GM18873 (cell line): ENCODE data around the gene CCDC167.
A peak's percentile ranks its signal among the peaks of the same experiment; 100 is the strongest.

Experiments
- ATAC-seq: cut with Tn5 transposase; IDR thresholded peaks from one replicate; pipeline ENCODE4 v1.9.1; 2021; ENCODE audit warnings: mild to moderate bottlenecking, moderate library complexity, moderate number of reproducible peaks; ENCODE audit not compliant: unreplicated experiment, low FRiP score

The CCDC167 gene

DNA sequence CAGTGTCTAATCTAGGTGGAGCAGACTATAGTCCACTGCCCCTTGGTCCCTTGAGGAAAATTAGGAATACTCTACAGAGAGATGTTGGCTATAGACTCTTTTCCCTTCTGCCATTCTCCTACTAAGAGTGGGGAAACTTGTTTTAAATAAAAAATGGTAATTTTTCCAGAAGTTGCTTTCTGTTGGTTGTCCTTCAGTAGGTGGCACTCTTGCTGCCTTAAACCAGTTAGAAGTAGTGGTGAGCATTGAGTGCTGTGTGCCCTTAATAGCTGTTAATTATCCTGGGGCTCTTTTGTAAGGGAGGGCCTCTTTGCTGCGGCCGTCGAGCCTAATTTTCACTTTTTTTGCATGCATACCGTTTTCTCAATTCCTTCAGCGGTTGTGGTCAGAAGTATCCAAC is 63.9 kb downstream of the CCDC167 start:
- ATAC-seq = no peak

DNA sequence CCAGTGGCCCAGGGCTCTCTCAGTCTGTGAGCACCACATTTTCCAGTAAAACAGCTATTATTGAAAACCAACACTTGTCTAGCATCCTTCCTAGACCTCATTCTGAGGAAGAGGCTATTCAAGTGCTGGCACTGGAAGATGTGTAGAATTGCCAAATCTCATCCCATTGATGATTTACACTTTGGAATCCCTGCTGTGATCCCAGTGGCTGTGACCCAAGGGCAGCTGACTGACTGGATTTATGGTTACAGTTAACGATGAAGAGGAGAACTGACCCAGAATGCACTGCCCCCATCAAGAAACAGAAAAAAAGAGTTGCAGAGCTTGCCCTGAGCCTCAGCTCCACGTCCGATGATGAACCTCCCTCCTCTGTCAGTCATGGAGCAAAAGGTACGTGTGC is 64.3 kb downstream of the CCDC167 start:
- ATAC-seq = no peak

DNA sequence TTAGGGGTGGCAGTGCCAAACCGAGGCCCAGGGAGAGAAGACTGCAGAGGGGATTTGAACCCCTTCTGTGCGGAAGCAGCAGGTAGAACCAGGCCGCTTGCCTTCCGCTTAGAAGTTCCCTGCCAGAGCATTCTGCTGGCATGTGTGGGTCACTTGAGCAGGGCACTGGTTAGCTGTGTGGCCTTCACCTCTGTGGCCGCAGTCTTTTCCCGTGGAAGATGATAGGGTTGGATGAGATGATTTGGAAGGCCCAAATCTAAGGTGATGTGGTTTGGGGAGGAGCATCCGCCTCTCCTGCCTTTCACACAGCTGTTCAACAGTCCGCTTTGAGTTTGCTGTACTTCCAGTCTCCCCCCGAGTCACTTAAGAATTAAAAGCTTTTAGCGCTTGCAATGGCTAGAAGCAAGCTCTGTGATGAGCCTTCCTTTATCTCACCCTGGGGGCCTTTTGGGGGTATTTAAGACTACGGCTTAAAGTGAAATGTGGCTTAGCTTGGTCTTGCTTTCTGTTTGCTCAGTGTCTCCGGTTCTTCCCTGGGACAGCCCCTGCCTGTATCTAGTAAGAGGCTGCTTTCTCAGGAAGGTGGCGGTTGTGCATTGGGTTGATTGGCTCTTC is 65.9 kb downstream of the CCDC167 start:
- peak; percentile 16 for ATAC-seq
